ENCODE results near the gene PKD2L1. TPM values are rescaled to one million over a fixed set of nuclear protein-coding genes. Genes with fewer than 3 reads are reported as not detected.
A peak's percentile ranks its signal among the peaks of the same experiment; 100 is the strongest.

The PKD2L1 gene
- total and polyA plus RNA-seq, 9 of the 15 experiments (the other 6 are each of a cell fraction or from before 2014, with no cell fraction given), result not detected

DNA sequence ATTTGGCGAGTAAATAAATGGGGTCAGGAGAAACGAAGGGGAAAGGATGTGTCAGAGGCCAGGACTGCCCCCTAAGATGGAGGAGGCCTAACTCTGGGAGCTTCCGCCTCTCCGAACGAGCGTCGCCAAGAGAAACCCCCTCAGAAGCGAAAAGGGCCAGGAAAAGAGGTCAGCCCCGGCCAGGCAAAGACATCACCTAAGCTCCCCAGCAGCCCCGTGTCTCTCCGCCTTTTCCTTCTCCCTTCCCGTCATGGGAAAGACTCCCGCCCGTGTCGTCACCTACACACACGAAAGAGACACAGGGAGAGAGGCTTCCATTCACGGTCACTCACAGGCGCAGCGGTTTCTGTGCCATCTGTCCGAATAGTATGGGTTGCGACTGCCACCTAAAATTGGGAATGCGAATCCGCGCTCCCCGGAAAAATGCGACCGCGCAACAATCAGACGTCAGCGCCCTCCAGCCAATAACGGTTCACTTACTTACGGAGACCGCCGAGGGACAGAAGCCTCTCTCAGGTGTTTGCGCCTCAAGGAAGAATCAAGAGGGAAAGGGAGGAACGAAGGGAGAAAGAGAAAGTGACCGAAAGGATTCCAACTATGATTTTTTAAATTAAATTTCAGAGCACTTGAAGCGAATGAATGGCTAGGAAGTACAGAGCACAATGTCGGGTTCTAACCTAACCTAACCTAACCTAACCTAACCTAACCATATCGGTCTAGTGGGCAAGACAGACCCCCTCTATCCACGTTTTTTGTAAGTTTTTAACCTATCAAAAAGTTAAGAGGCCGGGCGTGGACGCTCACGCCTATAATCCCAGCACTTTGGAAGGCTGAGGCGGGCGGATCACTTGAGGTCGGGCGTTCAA lies 62.6 kb downstream of the PKD2L1 start, which contains the start of gene CWF19L1 (continued):
- TF ChIP-seq, protein P1, sequence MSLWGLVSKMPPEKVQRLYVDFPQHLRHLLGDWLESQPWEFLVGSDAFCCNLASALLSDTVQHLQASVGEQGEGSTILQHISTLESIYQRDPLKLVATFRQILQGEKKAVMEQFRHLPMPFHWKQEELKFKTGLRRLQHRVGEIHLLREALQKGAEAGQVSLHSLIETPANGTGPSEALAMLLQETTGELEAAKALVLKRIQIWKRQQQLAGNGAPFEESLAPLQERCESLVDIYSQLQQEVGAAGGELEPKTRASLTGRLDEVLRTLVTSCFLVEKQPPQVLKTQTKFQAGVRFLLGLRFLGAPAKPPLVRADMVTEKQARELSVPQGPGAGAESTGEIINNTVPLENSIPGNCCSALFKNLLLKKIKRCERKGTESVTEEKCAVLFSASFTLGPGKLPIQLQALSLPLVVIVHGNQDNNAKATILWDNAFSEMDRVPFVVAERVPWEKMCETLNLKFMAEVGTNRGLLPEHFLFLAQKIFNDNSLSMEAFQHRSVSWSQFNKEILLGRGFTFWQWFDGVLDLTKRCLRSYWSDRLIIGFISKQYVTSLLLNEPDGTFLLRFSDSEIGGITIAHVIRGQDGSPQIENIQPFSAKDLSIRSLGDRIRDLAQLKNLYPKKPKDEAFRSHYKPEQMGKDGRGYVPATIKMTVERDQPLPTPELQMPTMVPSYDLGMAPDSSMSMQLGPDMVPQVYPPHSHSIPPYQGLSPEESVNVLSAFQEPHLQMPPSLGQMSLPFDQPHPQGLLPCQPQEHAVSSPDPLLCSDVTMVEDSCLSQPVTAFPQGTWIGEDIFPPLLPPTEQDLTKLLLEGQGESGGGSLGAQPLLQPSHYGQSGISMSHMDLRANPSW (CRISPR knock-in tag; IDR thresholded peaks at IDR 0.05), result no peak
- TF ChIP-seq FOXK2 (conservative IDR thresholded peaks at IDR 0.05 in 1 of 2, IDR thresholded peaks at IDR 0.05 in 1 of 2; ENCODE audit: low read depth in 2 of 2), result peak in 1 of 2 experiments; percentile 45; a peak in 1 of 4 replicates
- peak; percentile 89; the same call in 1 of the 2 replicates for TF ChIP-seq PHF8 (IDR thresholded peaks at IDR 0.05; ENCODE audit: borderline replicate concordance, low read length)
- peak; percentile 45 for TF ChIP-seq KDM5B (IDR thresholded peaks at IDR 0.05; ENCODE audit: insufficient replicate concordance, low read depth, low read length)
- no peak for TF ChIP-seq CBX5 (IDR thresholded peaks at IDR 0.05; ENCODE audit: borderline replicate concordance, low read depth)
- TF ChIP-seq CEBPG (CRISPR knock-in tag; IDR thresholded peaks at IDR 0.05), result peak; percentile 14; the same call in 1 of the 2 replicates
- no peak for TF ChIP-seq CEBPG (tag; conservative IDR thresholded peaks at IDR 0.05 in 1 of 2, IDR thresholded peaks at IDR 0.05 in 1 of 2)
- TF ChIP-seq, protein P2, sequence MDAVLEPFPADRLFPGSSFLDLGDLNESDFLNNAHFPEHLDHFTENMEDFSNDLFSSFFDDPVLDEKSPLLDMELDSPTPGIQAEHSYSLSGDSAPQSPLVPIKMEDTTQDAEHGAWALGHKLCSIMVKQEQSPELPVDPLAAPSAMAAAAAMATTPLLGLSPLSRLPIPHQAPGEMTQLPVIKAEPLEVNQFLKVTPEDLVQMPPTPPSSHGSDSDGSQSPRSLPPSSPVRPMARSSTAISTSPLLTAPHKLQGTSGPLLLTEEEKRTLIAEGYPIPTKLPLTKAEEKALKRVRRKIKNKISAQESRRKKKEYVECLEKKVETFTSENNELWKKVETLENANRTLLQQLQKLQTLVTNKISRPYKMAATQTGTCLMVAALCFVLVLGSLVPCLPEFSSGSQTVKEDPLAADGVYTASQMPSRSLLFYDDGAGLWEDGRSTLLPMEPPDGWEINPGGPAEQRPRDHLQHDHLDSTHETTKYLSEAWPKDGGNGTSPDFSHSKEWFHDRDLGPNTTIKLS (IDR thresholded peaks at IDR 0.05; ENCODE audit: borderline replicate concordance, low read depth), result 0 out of 2 replicates have a peak, but pooled peaks have one; percentile 17
- peak in 2 of 3 experiments; percentile 24 to 45 for TF ChIP-seq YY1 (IDR thresholded peaks at IDR 0.05; ENCODE audit: borderline replicate concordance in 1 of 3, control insufficient read depth in 1 of 3, extremely low read depth in 1 of 3, insufficient read depth in 3 of 3, insufficient read length in 1 of 3, insufficient replicate concordance in 2 of 3, low read depth in 1 of 3, low read length in 2 of 3)
- TF ChIP-seq SP1 (CRISPR knock-in tag; IDR thresholded peaks at IDR 0.05), result 0 out of 2 replicates have a peak, but pooled peaks have one; percentile 32
- TF ChIP-seq BCOR (IDR thresholded peaks at IDR 0.05), result no peak
- TF ChIP-seq SLC30A9 (CRISPR knock-in tag; IDR thresholded peaks at IDR 0.05), result no peak
- TF ChIP-seq ZNF57 (CRISPR knock-in tag; IDR thresholded peaks at IDR 0.05), result no peak
- TF ChIP-seq HMGN3 (IDR thresholded peaks at IDR 0.05; ENCODE audit: borderline replicate concordance, extremely low read depth, insufficient read length, low read depth, low read length), result no peak
- peak; percentile 3 for TF ChIP-seq NFYB (IDR thresholded peaks at IDR 0.05; ENCODE audit: extremely low read depth, insufficient read length)
- TF ChIP-seq, protein P3, sequence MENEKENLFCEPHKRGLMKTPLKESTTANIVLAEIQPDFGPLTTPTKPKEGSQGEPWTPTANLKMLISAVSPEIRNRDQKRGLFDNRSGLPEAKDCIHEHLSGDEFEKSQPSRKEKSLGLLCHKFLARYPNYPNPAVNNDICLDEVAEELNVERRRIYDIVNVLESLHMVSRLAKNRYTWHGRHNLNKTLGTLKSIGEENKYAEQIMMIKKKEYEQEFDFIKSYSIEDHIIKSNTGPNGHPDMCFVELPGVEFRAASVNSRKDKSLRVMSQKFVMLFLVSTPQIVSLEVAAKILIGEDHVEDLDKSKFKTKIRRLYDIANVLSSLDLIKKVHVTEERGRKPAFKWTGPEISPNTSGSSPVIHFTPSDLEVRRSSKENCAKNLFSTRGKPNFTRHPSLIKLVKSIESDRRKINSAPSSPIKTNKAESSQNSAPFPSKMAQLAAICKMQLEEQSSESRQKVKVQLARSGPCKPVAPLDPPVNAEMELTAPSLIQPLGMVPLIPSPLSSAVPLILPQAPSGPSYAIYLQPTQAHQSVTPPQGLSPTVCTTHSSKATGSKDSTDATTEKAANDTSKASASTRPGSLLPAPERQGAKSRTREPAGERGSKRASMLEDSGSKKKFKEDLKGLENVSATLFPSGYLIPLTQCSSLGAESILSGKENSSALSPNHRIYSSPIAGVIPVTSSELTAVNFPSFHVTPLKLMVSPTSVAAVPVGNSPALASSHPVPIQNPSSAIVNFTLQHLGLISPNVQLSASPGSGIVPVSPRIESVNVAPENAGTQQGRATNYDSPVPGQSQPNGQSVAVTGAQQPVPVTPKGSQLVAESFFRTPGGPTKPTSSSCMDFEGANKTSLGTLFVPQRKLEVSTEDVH (IDR thresholded peaks at IDR 0.05; ENCODE audit: low read depth, partially characterized antibody), result peak; percentile 71
- peak; percentile 80 for TF ChIP-seq POLR2A (conservative IDR thresholded peaks at IDR 0.05)
- TF ChIP-seq C11orf30 (IDR thresholded peaks at IDR 0.05; ENCODE audit: low read depth), result peak; percentile 99
- peak; percentile 56; the same call in 1 of the 2 replicates for TF ChIP-seq PML (IDR thresholded peaks at IDR 0.05; ENCODE audit: low read length)
